ENCODE measurements around the gene PSME2. TPM values are rescaled to one million over a fixed set of nuclear protein-coding genes. Genes with fewer than 3 reads are reported as not detected.

The PSME2 gene
- polyA plus RNA-seq, 3 donors: 237 to 593 (median 579) TPM

GRCh38 chr14:24150061-24150460 is 3.7 kb upstream of the PSME2 start:
- peaks cover 0 to 2% (median 0%) of the 10 kb centered on the region in 3 donors for H3K27me3 Mint-ChIP-seq (ENCODE audit: low read depth in 3 of 3)
- TF ChIP-seq CTCF (IDR thresholded peaks at IDR 0.05): no peak
- peak in 1 of 3 donors; percentile 2 for DNase-seq
- H3K27ac Mint-ChIP-seq: peak overlapping the region in 2 of 7 donors; percentile 3 to 63
- H3K27ac ChIP-seq (ENCODE audit: low read depth in 1 of 2, low read length in 2 of 2): peak overlapping the region in 1 of 2 donors; percentile 26
- no peak overlapping the region for H3K4me2 ChIP-seq (replicated peaks; ENCODE audit: extremely low read depth, low read length, poor library complexity, severe bottlenecking)
- H3K36me3 Mint-ChIP-seq: peaks cover 54 to 64% of the 10 kb centered on the region in 2 donors
- H2AFZ ChIP-seq (ENCODE audit: insufficient read depth, low read depth, low read length, poor library complexity, severe bottlenecking): no peak overlapping the region
- H3K9me3 Mint-ChIP-seq: no peaks in the 10 kb centered on the region
- no peak overlapping the region for H3K9ac ChIP-seq (ENCODE audit: insufficient read depth, low read length, poor library complexity, severe bottlenecking)
- WGBS (ENCODE audit: insufficient coverage): 98% methylated on average over 7 of the region's 9 CpGs
- peaks cover 59% of the 10 kb centered on the region for H4K20me1 ChIP-seq (ENCODE audit: insufficient read depth, low read length)
- H3K4me1 Mint-ChIP-seq: peaks cover 30% of the 10 kb centered on the region
- H3K27me3 ChIP-seq (ENCODE audit: control insufficient read depth in 2 of 2, insufficient read depth in 2 of 2, low read length in 2 of 2): no peaks in the 10 kb centered on the region
- intact Hi-C loops (cut with micrococcal nuclease): no loop called here
- no peak overlapping the region for H3K4me3 ChIP-seq (replicated peaks in 1 of 3; ENCODE audit: low read depth in 2 of 3, low read length in 3 of 3)
- no peak overlapping the region for H3K4me3 Mint-ChIP-seq
- H3K79me2 ChIP-seq (ENCODE audit: insufficient read depth, low read length): peaks cover 62% of the 10 kb centered on the region
- peaks cover 52 to 58% of the 10 kb centered on the region in 2 donors for H3K36me3 ChIP-seq (replicated peaks in 1 of 2; ENCODE audit: control insufficient read depth in 1 of 2, insufficient read depth in 2 of 2, low read length in 2 of 2)
- no peaks in the 10 kb centered on the region for H3K9me3 ChIP-seq (replicated peaks in 1 of 2; ENCODE audit: control insufficient read depth in 1 of 2, insufficient read depth in 1 of 2, low read length in 2 of 2)
- H3K4me1 ChIP-seq (ENCODE audit: control insufficient read depth in 1 of 2, insufficient read depth in 2 of 2, low read length in 2 of 2): peaks cover 23 to 31% of the 10 kb centered on the region in 2 donors

GRCh38 chr14:24149302-24149969 is 3.0 kb upstream of the PSME2 start:
- Histone ChIP-seq H3K27ac (ENCODE audit: low read depth in 1 of 2, low read length in 2 of 2) (peak overlapping the region in 1 of 2 donors; percentile 26), H3K4me3 (replicated peaks in 1 of 3; ENCODE audit: low read depth in 2 of 3, low read length in 3 of 3) (no peak overlapping the region), H4K20me1 (ENCODE audit: insufficient read depth, low read length) (peaks cover 61% of the 10 kb centered on the region), H3K9ac (ENCODE audit: insufficient read depth, low read length, poor library complexity, severe bottlenecking) (no peak overlapping the region), H3K36me3 (replicated peaks in 1 of 2; ENCODE audit: control insufficient read depth in 1 of 2, insufficient read depth in 2 of 2, low read length in 2 of 2) (peaks cover 50 to 58% of the 10 kb centered on the region in 2 donors), H3K4me2 (replicated peaks; ENCODE audit: extremely low read depth, low read length, poor library complexity, severe bottlenecking) (no peak overlapping the region), H3K4me1 (ENCODE audit: control insufficient read depth in 1 of 2, insufficient read depth in 2 of 2, low read length in 2 of 2) (peaks cover 26 to 36% of the 10 kb centered on the region in 2 donors), H3K27me3 (ENCODE audit: control insufficient read depth in 2 of 2, insufficient read depth in 2 of 2, low read length in 2 of 2) (no peaks in the 10 kb centered on the region), H3K9me3 (replicated peaks in 1 of 2; ENCODE audit: control insufficient read depth in 1 of 2, insufficient read depth in 1 of 2, low read length in 2 of 2) (no peaks in the 10 kb centered on the region), H2AFZ (ENCODE audit: insufficient read depth, low read depth, low read length, poor library complexity, severe bottlenecking) (no peak overlapping the region), H3K79me2 (ENCODE audit: insufficient read depth, low read length) (peaks cover 65% of the 10 kb centered on the region)
- no peak for DNase-seq
- Mint-ChIP-seq H3K36me3 (peaks cover 53 to 61% of the 10 kb centered on the region in 2 donors), H3K4me3 (no peak overlapping the region), H3K27ac (peak overlapping the region in 2 of 7 donors; percentile 69 to 76), H3K4me1 (peaks cover 35% of the 10 kb centered on the region), H3K27me3 (ENCODE audit: low read depth in 3 of 3) (peaks cover 0 to 2% (median 0%) of the 10 kb centered on the region in 3 donors), H3K9me3 (no peaks in the 10 kb centered on the region)
- 100% methylated on average over 2 of the region's 3 CpGs for WGBS (ENCODE audit: insufficient coverage)
- intact Hi-C loops (cut with micrococcal nuclease): no loop called here
- no peak for TF ChIP-seq CTCF (IDR thresholded peaks at IDR 0.05)
